Measurements from ENCODE around the gene STXBP3. TPM values are rescaled to one million over a fixed set of nuclear protein-coding genes. Genes with fewer than 3 reads are reported as not detected.

The STXBP3 gene
- total and polyA plus RNA-seq, 2 of the 8 experiments (the other 6 are each of a cell fraction or from before 2014, with no cell fraction given), result 6.0 to 38.5 TPM

- TF ChIP-seq, protein P1, sequence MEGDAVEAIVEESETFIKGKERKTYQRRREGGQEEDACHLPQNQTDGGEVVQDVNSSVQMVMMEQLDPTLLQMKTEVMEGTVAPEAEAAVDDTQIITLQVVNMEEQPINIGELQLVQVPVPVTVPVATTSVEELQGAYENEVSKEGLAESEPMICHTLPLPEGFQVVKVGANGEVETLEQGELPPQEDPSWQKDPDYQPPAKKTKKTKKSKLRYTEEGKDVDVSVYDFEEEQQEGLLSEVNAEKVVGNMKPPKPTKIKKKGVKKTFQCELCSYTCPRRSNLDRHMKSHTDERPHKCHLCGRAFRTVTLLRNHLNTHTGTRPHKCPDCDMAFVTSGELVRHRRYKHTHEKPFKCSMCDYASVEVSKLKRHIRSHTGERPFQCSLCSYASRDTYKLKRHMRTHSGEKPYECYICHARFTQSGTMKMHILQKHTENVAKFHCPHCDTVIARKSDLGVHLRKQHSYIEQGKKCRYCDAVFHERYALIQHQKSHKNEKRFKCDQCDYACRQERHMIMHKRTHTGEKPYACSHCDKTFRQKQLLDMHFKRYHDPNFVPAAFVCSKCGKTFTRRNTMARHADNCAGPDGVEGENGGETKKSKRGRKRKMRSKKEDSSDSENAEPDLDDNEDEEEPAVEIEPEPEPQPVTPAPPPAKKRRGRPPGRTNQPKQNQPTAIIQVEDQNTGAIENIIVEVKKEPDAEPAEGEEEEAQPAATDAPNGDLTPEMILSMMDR (IDR thresholded peaks at IDR 0.05; ENCODE audit: control extremely low read depth in 1 of 3, insufficient read depth in 1 of 3, low read depth in 1 of 3, low read length in 3 of 3), result 0 out of 4 replicates have a peak, but pooled peaks of 1 of the 3 experiments have one; percentile 3
- no peak for TF ChIP-seq MAFK (IDR thresholded peaks at IDR 0.05; ENCODE audit: low read depth, low read length)
These were observed 71.3 kb downstream of the STXBP3 start (continued) for GRCh38 chr1:108817811-108818210.
